Astrocyte (in vitro differentiated cells and primary cell): ENCODE measurements around the gene PDXK. TPM values are rescaled to one million over a fixed set of nuclear protein-coding genes. Genes with fewer than 3 reads are reported as not detected.

Experiments used
- DNase-seq: peaks from one replicate; pipeline ENCODE4 v3.0.0-alpha.2; 2010; ENCODE audit warnings: low read depth
- FAIRE-seq: peaks from 2 replicates; lab custom pipeline; 2011; peaks lifted over from hg19 to GRCh38; lab: Jason Lieb, UNC
- H2AFZ ChIP-seq: 2 replicates; pipeline ENCODE4 v1.6.0; 2012; ENCODE audit warnings: low read depth, low read length, inconsistent platforms
- H3K27ac ChIP-seq: 2 replicates; pipeline ENCODE4 v1.5.1; 2011; ENCODE audit warnings: low read depth, low read length, inconsistent platforms
- H3K27me3 ChIP-seq: 2 replicates; pipeline ENCODE4 v1.6.0; 2011; ENCODE audit warnings: low read length, inconsistent platforms; ENCODE audit not compliant: insufficient read depth
- H3K36me3 ChIP-seq: 2 replicates; pipeline ENCODE4 v1.5.1; 2011; ENCODE audit warnings: low read length, inconsistent platforms; ENCODE audit not compliant: insufficient read depth
- H3K4me1 ChIP-seq: 2 replicates; pipeline ENCODE4 v1.5.1; 2011; ENCODE audit warnings: low read length, inconsistent platforms; ENCODE audit not compliant: insufficient read depth
- H3K4me2 ChIP-seq: 2 replicates; pipeline ENCODE4 v1.6.0; 2012; ENCODE audit warnings: low read length, inconsistent platforms
- H3K4me3 ChIP-seq: 2 replicates; pipeline ENCODE4 v1.5.1; 2011; ENCODE audit warnings: low read depth, mild to moderate bottlenecking, low read length, inconsistent platforms; ENCODE audit not compliant: insufficient read depth
- H3K79me2 ChIP-seq: 2 replicates; pipeline ENCODE4 v1.6.0; 2012; ENCODE audit warnings: mild to moderate bottlenecking, low read length, inconsistent platforms; ENCODE audit not compliant: insufficient read depth
- H3K9ac ChIP-seq: 2 replicates; pipeline ENCODE4 v1.6.0; 2012; ENCODE audit warnings: mild to moderate bottlenecking, low read length, inconsistent platforms
- H3K9me3 ChIP-seq: 2 replicates; pipeline ENCODE4 v1.5.1; 2012; ENCODE audit warnings: low read depth, mild to moderate bottlenecking, low read length, inconsistent platforms; ENCODE audit not compliant: insufficient read depth
- H4K20me1 ChIP-seq: 2 replicates; pipeline ENCODE4 v1.6.0; 2012; ENCODE audit warnings: low read length, inconsistent platforms; ENCODE audit not compliant: insufficient read depth
- H3K27ac Mint-ChIP-seq: one replicate; pipeline ENCODE4 v1.8.0; 2021; ENCODE audit warnings: mild to moderate bottlenecking, mixed read lengths; ENCODE audit not compliant: unreplicated experiment
- H3K27me3 Mint-ChIP-seq: one replicate; pipeline ENCODE4 v1.8.0; 2021; ENCODE audit warnings: low read depth, mixed read lengths; ENCODE audit not compliant: unreplicated experiment
- H3K36me3 Mint-ChIP-seq: one replicate; pipeline ENCODE4 v1.8.0; 2021; ENCODE audit warnings: low read depth, mixed read lengths; ENCODE audit not compliant: unreplicated experiment
- H3K4me1 Mint-ChIP-seq: one replicate; pipeline ENCODE4 v1.8.0; 2021; ENCODE audit warnings: low read depth, mixed read lengths; ENCODE audit not compliant: unreplicated experiment
- H3K4me3 Mint-ChIP-seq: one replicate; pipeline ENCODE4 v1.8.0; 2021; ENCODE audit warnings: mild to moderate bottlenecking, moderate library complexity, mixed read lengths; ENCODE audit not compliant: unreplicated experiment
- H3K9me3 Mint-ChIP-seq: one replicate; pipeline ENCODE4 v1.8.0; 2021; ENCODE audit warnings: mild to moderate bottlenecking, mixed read lengths; ENCODE audit not compliant: unreplicated experiment
- CTCF ChIP-seq: IDR thresholded peaks from 2 replicates; pipeline ENCODE4 v1.5.1; 2011; ENCODE audit warnings: low read depth, mild to moderate bottlenecking, inconsistent platforms, low read length, moderate library complexity; ENCODE audit not compliant: insufficient read depth
- EZH2 ChIP-seq: IDR thresholded peaks from 2 replicates; pipeline ENCODE4 v1.6.1; 2012; ENCODE audit warnings: mild to moderate bottlenecking, low read length, inconsistent platforms; ENCODE audit not compliant: insufficient read depth
- total RNA-seq: library from RNA; stranded (reverse); gene quantifications from 2 replicates; pipeline ENCODE4 v1.2.1, GENCODE V29; 2021

The PDXK gene
- total RNA-seq, 1 donor from 2014 or later = 180 TPM

DNA sequence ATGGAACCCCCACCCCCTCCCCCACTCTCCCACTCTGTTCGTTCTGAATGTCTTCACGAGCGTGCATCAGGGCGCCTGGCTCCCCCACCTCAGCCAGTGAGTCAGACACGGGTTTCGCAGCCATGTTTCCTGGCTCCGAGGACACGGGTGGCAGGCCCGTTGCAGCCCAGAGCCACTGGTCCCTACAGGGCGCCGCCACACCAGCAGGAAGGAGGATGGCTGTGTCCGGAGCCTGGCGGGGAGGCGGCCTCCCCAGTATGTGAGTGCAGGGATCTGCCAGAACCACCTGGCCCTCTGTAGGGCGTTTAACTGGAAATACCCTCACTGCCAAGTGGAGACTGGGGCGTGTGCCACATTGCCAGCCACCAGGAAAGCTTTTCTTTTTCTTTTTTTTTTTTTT, 38.7 kb downstream of the PDXK start:
- peaks cover 16% of the 10 kb centered on the region for H3K36me3 ChIP-seq
- H3K9me3 ChIP-seq = no peaks in the 10 kb centered on the region
- Mint-ChIP-seq H3K36me3 (peaks cover 28% of the 10 kb centered on the region), H3K27ac (no peak overlapping the region), H3K27me3 (no peaks in the 10 kb centered on the region), H3K4me3 (no peak overlapping the region), H3K4me1 (peaks cover 4% of the 10 kb centered on the region), H3K9me3 (no peaks in the 10 kb centered on the region)
- no peak overlapping the region for H2AFZ ChIP-seq
- no peak overlapping the region for H3K4me3 ChIP-seq
- H3K9ac ChIP-seq = peak overlapping the region; percentile 10
- H4K20me1 ChIP-seq = peaks cover 6% of the 10 kb centered on the region
- H3K79me2 ChIP-seq = no peaks in the 10 kb centered on the region
- TF ChIP-seq CTCF = no peak
- TF ChIP-seq EZH2 = no peak
- DNase-seq (no peak), FAIRE-seq (no peak)
- H3K4me2 ChIP-seq = peak overlapping the region; percentile 66
- peaks cover 6% of the 10 kb centered on the region for H3K4me1 ChIP-seq
- no peak overlapping the region for H3K27ac ChIP-seq
- H3K27me3 ChIP-seq = no peaks in the 10 kb centered on the region

DNA sequence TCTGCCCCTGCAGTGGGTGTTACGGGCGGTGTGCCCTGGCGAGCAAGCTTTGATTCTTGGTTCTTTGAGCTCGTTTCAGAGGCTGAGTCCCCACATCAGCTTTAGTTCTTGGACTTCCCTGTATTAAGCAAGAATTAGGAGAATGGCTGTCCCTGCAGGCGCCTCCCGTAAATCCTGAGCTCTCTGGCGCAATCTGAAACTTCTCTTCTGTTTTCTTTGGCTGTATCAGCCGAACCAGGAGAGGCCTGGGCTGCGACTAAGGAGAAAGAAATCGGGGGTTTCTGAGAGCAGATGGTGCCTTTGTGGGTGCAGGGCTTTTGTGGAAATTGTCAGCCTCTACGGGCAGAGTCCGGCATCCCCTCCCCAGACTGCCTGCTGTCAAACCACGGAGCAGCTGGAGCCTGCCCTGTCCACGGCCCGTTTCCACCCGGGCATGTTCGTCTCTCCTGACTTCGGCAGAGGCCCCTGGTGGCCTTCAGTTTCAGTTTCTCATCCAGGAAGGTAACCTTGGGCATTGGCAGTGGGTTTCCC, 39.2 kb downstream of the PDXK start:
- Histone ChIP-seq H3K4me1 (peaks cover 6% of the 10 kb centered on the region), H3K4me2 (peak overlapping the region; percentile 66), H3K27ac (no peak overlapping the region), H3K79me2 (no peaks in the 10 kb centered on the region), H2AFZ (no peak overlapping the region), H3K4me3 (no peak overlapping the region), H3K36me3 (peaks cover 12% of the 10 kb centered on the region), H4K20me1 (peaks cover 1% of the 10 kb centered on the region), H3K9ac (peak overlapping the region; percentile 41), H3K27me3 (no peaks in the 10 kb centered on the region), H3K9me3 (no peaks in the 10 kb centered on the region)
- Mint-ChIP-seq H3K4me3 (no peak overlapping the region), H3K27ac (no peak overlapping the region), H3K4me1 (peaks cover 4% of the 10 kb centered on the region), H3K9me3 (no peaks in the 10 kb centered on the region), H3K36me3 (peaks cover 30% of the 10 kb centered on the region), H3K27me3 (no peaks in the 10 kb centered on the region)
- DNase-seq (no peak), FAIRE-seq (no peak)
- TF ChIP-seq CTCF (no peak), EZH2 (no peak)

DNA sequence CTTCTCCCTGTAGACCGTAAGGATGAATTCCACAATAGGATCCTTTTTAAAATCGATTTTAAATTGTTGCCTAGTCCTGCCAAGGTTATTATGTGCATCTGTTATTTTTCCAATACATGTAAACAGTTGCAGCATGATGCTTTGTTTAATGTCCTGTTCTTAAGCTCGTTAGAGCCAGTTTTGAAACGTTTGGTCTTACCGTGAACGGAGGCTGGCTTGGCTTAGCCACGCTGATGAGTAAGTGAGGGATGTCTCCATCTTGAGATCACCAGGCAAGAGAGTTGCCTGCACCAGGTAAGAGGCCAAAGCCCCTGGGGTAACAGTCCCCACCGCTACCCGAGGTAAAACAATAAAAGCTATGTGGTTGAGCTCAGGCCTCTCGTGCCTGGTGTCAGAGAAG, 39.9 kb downstream of the PDXK start:
- Histone ChIP-seq H3K79me2 (no peaks in the 10 kb centered on the region), H3K4me1 (peaks cover 6% of the 10 kb centered on the region), H3K27me3 (no peaks in the 10 kb centered on the region), H3K9ac (no peak overlapping the region), H4K20me1 (no peaks in the 10 kb centered on the region), H3K4me2 (no peak overlapping the region), H3K36me3 (peaks cover 12% of the 10 kb centered on the region), H3K27ac (no peak overlapping the region), H2AFZ (no peak overlapping the region), H3K9me3 (no peaks in the 10 kb centered on the region), H3K4me3 (no peak overlapping the region)
- Mint-ChIP-seq H3K4me1 (peaks cover 4% of the 10 kb centered on the region), H3K27me3 (no peaks in the 10 kb centered on the region), H3K27ac (peak overlapping the region; percentile 31), H3K9me3 (no peaks in the 10 kb centered on the region), H3K36me3 (peaks cover 31% of the 10 kb centered on the region), H3K4me3 (no peak overlapping the region)
- DNase-seq (no peak), FAIRE-seq (no peak)
- TF ChIP-seq CTCF (no peak), EZH2 (no peak)
